Prostate gland (tissue), 2 donors: Measurements from ENCODE around the gene MCCC1.

Experiments used
- POLR2A ChIP-seq: fragments of 450-650 bp; IDR thresholded peaks from one replicate; pipeline ENCODE4 v1.6.1; 2016; ENCODE audit warnings: antibody characterized with exemption, mild to moderate bottlenecking
- TF ChIP-seq, protein P1 (sequence below), 4 experiments: fragments of 200-600 bp in 2 of 4; fragments of 450-650 bp in 2 of 4; sonication (generic) in 2 of 4; IDR thresholded peaks; 1 replicate in 3 of 4; 2 replicates in 1 of 4; pipeline ENCODE4 v1.5.1; 2016 to 2019; ENCODE audit warnings: antibody characterized with exemption in 4 of 4, mild to moderate bottlenecking in 2 of 4, moderate library complexity in 2 of 4

DNA sequence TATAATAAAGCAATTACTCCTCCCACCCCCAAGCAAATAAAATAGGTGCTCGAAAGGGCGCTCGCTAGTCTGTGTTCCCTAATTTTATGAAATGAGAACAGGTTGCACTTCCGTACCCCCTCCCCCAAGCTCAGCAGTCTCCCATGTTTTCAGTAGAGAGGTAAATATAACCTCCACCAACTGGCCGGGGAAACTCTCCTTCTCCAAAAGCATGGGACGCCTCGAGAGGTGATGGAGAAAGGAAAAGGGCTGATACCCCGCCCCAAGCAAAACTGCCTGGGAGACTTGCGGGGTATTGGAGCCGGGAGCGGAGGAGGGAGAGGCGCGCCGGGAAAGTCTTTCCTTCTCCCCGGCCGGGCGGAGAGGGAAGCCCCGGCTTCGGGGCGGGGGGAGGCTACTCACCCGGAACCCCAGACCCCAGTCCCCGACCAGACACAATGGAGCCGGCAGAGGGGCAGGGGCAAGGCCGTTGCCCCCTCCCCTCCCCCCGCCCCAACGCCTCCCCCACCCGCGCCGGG lies 119.6 kb downstream of the MCCC1 start:
- TF ChIP-seq, protein P1, sequence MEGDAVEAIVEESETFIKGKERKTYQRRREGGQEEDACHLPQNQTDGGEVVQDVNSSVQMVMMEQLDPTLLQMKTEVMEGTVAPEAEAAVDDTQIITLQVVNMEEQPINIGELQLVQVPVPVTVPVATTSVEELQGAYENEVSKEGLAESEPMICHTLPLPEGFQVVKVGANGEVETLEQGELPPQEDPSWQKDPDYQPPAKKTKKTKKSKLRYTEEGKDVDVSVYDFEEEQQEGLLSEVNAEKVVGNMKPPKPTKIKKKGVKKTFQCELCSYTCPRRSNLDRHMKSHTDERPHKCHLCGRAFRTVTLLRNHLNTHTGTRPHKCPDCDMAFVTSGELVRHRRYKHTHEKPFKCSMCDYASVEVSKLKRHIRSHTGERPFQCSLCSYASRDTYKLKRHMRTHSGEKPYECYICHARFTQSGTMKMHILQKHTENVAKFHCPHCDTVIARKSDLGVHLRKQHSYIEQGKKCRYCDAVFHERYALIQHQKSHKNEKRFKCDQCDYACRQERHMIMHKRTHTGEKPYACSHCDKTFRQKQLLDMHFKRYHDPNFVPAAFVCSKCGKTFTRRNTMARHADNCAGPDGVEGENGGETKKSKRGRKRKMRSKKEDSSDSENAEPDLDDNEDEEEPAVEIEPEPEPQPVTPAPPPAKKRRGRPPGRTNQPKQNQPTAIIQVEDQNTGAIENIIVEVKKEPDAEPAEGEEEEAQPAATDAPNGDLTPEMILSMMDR (IDR thresholded peaks at IDR 0.05) = no peak
- no peak for TF ChIP-seq POLR2A
